ENCODE data around the gene PPP1R10.
"Not testable (repeated sequence)": the region's sequence is repeated elsewhere in the genome, so short reads cannot be mapped to it uniquely, and the experiment has no call there.

Gene PPP1R10

GRCh38 chr6:30601815-30602641 lies 15.0 kb downstream of the PPP1R10 start:
- in situ Hi-C loops (cut with HindIII; ENCODE audit: low pct_ligation_motif_present, low pct_unique_long_range_greater_than_20kb, low sequenced_read_pairs): no loop called here
- DNase-seq: no peak

DNA sequence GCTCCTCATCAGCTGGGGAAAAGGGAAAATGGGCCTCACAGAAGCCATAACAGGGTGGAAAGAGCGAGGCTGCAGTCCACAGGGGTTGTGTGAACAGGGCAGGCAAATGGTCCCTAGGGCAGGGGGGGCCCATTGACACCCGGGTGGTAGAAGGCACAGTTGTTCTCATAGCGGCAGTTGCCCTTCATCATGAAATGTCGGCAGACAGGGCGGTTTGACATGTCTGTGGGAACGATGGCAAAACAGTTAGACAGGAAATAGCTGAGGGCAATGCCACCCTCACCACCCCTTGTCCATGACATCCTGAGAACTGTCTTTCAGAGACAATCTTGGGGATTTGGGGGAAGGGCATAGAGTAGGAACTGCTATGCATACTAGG lies 15.6 kb downstream of the PPP1R10 start:
- DNase-seq: no peak
- in situ Hi-C loops (cut with HindIII; ENCODE audit: low pct_ligation_motif_present, low pct_unique_long_range_greater_than_20kb, low sequenced_read_pairs): no loop called here

DNA sequence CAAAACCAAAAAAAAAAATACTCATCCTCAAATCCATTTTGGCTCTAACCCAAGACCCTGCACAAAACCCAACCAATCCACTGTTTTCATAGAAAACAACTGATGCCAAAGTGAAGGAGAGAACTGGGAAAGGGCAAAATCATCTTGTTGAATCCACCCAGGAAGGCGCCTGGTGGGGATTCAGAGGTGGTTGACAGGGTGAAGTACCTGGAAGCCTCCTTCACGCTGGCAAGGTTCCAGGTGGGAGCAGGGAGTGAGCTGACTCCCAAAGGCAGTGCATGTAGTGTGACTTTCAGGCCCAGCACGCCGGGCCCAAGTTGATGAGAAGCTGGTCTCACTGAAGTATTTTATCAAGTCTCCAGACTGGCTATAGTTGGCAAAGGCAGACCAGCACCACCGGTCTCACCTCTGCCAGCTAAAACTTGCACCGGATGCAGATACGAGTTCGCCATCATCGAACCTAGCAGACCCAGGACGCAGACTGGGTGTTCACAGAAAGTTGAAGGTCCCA lies 16.5 kb downstream of the PPP1R10 start:
- in situ Hi-C loops (cut with HindIII; ENCODE audit: low pct_ligation_motif_present, low pct_unique_long_range_greater_than_20kb, low sequenced_read_pairs): no loop called here
- DNase-seq: no peak

GRCh38 chr6:30599625-30600324 lies 17.3 kb downstream of the PPP1R10 start:
- in situ Hi-C loops (cut with HindIII; ENCODE audit: low pct_ligation_motif_present, low pct_unique_long_range_greater_than_20kb, low sequenced_read_pairs): no loop called here

DNA sequence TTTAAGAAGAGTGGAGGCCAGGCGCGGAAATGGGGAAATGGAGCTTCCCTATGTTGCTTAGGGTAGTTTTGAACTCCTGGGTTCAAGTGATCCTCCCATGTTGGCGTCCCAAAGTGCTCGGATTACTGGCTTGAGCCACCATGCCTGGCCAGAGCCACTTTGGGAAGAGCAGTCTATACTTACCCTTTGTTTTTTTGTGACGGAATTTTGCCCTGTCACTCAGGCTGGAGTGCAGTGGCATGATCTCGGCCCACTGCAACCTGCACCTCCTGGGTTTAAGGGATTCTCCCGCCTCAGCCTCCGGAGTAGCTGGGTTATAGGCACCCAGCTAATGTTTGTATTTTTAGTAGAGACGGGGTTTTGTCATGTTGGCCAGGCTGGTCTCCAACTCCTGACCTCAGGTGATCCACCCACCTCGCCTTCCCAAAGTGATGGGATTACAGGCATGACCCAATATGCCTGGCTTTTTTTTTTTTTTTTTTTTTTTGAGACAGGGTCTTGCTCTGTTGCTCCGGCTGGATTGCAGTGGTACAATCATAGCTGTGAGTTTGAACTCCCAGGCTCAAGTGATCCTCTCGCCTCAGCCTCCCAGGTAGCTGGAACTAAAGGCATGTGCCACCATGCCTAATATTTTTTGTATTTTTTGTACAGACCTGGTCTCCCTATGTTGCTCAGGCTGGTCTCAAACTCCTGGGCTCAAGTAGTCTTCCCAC lies 18.0 kb downstream of the PPP1R10 start:
- in situ Hi-C loops (cut with HindIII; ENCODE audit: low pct_ligation_motif_present, low pct_unique_long_range_greater_than_20kb, low sequenced_read_pairs): no loop called here
- no peak for DNase-seq

More at GRCh38 chr6:30599625-30600324, 17.3 kb downstream of the PPP1R10 start:
- DNase-seq: no peak

- peak; percentile 79 for DNase-seq
- in situ Hi-C loops (cut with HindIII; ENCODE audit: low pct_ligation_motif_present, low pct_unique_long_range_greater_than_20kb, low sequenced_read_pairs): not testable (repeated sequence)
Measured at GRCh38 chr6:30597315-30598144, 19.5 kb downstream of the PPP1R10 start.

GRCh38 chr6:30592287-30592686 lies 24.8 kb downstream of the PPP1R10 start:
- in situ Hi-C loops (cut with HindIII; ENCODE audit: low pct_ligation_motif_present, low pct_unique_long_range_greater_than_20kb, low sequenced_read_pairs): no loop called here
- DNase-seq: no peak

- DNase-seq: no peak
- in situ Hi-C loops (cut with HindIII; ENCODE audit: low pct_ligation_motif_present, low pct_unique_long_range_greater_than_20kb, low sequenced_read_pairs): no loop called here
Measured at GRCh38 chr6:30591008-30591407, 26.0 kb downstream of the PPP1R10 start.

DNA sequence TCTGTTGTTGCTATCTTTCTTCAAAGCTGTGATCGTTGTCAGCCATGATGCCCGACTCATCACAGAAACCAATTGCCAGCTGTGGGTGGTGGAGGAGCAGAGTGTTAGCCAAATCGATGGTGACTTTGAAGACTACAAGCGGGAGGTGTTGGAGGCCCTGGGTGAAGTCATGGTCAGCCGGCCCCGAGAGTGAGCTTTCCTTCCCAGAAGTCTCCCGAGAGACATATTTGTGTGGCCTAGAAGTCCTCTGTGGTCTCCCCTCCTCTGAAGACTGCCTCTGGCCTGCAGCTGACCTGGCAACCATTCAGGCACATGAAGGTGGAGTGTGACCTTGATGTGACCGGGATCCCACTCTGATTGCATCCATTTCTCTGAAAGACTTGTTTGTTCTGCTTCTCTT lies 26.5 kb downstream of the PPP1R10 start:
- in situ Hi-C loops (cut with HindIII; ENCODE audit: low pct_ligation_motif_present, low pct_unique_long_range_greater_than_20kb, low sequenced_read_pairs): no loop called here
- DNase-seq: no peak

- in situ Hi-C loops (cut with HindIII; ENCODE audit: low pct_ligation_motif_present, low pct_unique_long_range_greater_than_20kb, low sequenced_read_pairs): no loop called here
- no peak for DNase-seq
Measured at GRCh38 chr6:30589754-30590358, 27.2 kb downstream of the PPP1R10 start.

DNA sequence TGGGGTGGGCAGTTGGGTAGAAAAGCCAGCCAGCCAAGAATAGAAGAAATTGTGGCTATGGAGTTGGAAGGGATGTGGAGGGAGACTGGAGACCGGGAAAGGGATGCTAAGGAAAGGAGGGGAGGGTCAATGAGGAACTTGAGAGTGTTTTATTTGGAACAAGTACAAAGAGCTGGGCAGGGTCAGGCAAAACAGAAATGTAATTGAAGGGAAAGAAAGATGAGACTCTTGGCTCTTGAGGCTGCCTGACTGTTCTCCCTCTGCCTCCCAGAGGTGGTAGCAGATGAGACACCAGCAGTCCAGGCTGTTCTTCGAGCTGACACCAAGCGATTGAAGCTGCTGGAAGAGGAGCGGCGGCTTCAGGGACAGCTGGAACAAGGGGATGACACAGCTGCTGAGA lies 33.1 kb downstream of the PPP1R10 start:
- no peak for DNase-seq
- in situ Hi-C loops (cut with HindIII; ENCODE audit: low pct_ligation_motif_present, low pct_unique_long_range_greater_than_20kb, low sequenced_read_pairs): no loop called here

DNA sequence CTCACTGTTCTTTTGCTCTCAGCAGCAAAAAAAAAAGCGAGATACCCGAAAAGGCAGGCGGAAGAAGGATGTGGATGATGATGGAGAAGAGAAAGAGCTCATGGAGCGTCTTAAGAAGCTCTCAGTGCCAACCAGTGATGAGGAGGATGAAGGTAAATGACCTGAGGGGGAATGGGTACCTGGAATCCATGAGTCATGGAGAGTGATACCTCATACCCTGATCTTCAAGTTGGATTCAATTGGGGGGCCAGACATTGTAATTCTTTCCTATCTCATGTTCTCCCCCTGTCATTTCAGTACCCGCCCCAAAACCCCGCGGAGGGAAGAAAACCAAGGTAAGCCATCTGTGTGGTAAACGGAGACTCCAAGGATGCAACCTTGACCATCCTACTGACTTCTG lies 39.0 kb downstream of the PPP1R10 start:
- in situ Hi-C loops (cut with HindIII; ENCODE audit: low pct_ligation_motif_present, low pct_unique_long_range_greater_than_20kb, low sequenced_read_pairs): no loop called here

GRCh38 chr6:30573113-30573512 lies 43.9 kb downstream of the PPP1R10 start:
- no peak for DNase-seq
- in situ Hi-C loops (cut with HindIII; ENCODE audit: low pct_ligation_motif_present, low pct_unique_long_range_greater_than_20kb, low sequenced_read_pairs): no loop called here

More for the DNA sequence above, 39.0 kb downstream of the PPP1R10 start:
- DNase-seq: no peak

GRCh38 chr6:30572148-30572547 lies 44.9 kb downstream of the PPP1R10 start:
- in situ Hi-C loops (cut with HindIII; ENCODE audit: low pct_ligation_motif_present, low pct_unique_long_range_greater_than_20kb, low sequenced_read_pairs): no loop called here
- no peak for DNase-seq

DNA sequence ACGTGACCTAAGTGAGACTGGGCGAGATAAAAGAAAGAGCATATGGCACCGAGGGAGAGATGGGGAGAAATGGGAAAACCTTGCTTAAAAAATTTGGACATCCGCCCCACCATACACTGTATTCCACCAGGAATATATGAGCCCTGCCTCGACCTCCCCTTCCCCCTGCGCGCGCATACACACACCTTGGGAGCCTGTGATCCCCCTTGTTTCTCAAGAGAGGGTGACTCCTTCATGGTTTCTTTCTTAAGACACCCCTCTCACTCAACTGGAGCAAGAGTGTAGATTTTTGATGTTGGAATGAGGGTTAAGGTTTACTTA lies 45.3 kb downstream of the PPP1R10 start:
- in situ Hi-C loops (cut with HindIII; ENCODE audit: low pct_ligation_motif_present, low pct_unique_long_range_greater_than_20kb, low sequenced_read_pairs): no loop called here
- no peak for DNase-seq

DNA sequence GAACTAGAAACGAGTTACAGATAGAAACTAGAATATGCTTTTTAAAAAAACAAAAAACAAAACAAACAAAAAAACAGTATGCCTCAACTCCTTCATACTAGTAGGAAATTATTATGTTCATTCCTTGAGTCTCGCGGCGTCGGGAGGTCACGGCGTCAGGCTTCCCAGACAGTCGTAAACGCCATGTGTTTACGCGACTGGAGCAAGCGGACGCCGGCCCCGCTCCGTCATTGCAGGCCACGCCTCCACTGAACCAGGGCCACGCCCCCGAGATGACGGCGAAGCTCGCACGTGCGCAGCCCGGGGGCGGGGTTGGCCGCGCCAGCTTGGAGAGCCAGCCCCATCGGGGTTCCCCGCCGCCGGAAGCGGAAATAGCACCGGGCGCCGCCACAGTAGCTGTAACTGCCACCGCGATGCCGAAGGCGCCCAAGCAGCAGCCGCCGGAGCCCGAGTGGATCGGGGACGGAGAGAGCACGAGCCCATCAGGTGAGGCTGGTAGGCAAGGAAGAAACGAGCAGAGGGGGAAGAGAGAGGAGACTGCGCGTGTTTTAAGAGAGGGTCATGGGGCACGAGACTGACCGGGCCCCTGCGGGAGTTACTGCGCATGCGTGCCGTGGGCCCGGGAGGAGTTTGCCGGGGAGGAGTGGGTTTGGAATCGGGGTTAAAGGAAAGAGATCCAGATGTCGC lies 45.8 kb downstream of the PPP1R10 start, which contains the start of gene ABCF1:
TSS of gene ABCF1 (plus strand) at position 368 of the 687 bp plus-strand sequence. CDS start at position 414, 46 bp downstream.
- peak; percentile 93 for DNase-seq
- in situ Hi-C loops (cut with HindIII; ENCODE audit: low pct_ligation_motif_present, low pct_unique_long_range_greater_than_20kb, low sequenced_read_pairs): no loop called here

DNA sequence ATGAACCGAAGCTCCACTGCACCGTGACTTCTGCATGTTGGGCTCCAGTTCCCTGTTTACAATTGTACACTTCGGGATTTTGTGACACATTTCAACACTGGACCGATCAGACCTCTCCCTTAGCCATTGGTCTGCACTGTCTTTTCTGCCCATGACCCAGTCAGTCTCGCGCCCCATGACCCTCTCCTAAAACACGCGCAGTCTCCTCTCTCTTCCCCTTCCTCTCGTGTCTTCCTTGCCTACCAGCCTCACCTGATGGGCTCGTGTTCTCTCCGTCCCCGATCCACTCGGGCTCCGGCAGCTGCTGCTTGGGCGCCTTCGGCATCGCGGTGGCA lies 46.3 kb downstream of the PPP1R10 start:
- DNase-seq: no peak
- in situ Hi-C loops (cut with HindIII; ENCODE audit: low pct_ligation_motif_present, low pct_unique_long_range_greater_than_20kb, low sequenced_read_pairs): no loop called here

DNA sequence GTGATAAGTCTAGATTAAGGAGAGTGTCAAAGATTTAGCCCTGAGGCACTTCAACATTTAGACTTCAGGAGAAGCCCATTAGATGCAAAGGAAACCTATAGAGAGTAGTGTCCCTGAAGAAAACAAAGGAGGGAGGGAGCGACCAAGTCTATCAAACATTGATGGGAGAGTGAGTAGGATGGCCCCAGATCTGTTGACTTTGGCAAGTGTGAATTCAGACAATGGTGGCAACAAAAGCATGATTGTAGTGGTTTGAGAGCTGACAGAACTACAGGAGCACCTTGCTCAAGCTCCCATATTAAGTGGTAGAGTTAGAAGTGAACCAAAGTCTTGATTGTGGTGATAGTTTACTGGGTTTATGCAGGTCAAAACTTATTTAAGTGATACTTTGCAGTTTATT lies 46.8 kb downstream of the PPP1R10 start:
- DNase-seq: no peak
- in situ Hi-C loops (cut with HindIII; ENCODE audit: low pct_ligation_motif_present, low pct_unique_long_range_greater_than_20kb, low sequenced_read_pairs): no loop called here
